HG02981 (cell line): Measurements from ENCODE around the gene CDIP1.

ENCODE experiments used
- ATAC-seq: cut with Tn5 transposase; IDR thresholded peaks from one replicate; pipeline ENCODE4 v1.9.1; 2021; ENCODE audit warnings: mild to moderate bottlenecking, moderate library complexity; ENCODE audit not compliant: unreplicated experiment

CDIP1 gene

DNA sequence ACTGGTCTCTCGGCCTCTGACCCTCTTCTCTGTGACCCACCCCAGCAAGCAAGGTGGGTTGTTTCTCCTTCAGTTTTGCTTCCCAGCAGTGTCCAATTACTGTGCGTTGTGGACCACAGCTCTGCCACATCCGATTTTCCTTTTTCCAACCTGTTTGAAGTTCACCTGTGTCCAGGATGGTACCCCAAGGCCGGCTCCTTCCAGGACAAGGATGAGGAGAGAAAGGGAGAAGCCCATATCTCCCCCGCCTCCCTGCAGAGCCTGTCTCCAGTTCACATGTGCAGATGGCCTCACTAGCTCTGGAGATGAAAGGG is 77.7 kb downstream of the CDIP1 start:
- no peak for ATAC-seq
